OCI-LY3 (cell line): ENCODE results near the gene PPARGC1A.

ENCODE experiments used
- H2AFZ ChIP-seq: fragments of 200-600, 300-600 bp; shearing (Covaris generic); 2 replicates; pipeline ENCODE4 v1.6.0; 2014; ENCODE audit warnings: antibody characterized with exemption, low read depth, low read length
- H3K27ac ChIP-seq: fragments of 200-600, 300-600 bp; sonication (generic); 2 replicates; pipeline ENCODE4 v1.5.1; 2014; ENCODE audit warnings: mild to moderate bottlenecking, low read length, moderate library complexity, mixed read lengths
- H3K27me3 ChIP-seq: fragments of 200-600, 300-600 bp; sonication (generic); 2 replicates; pipeline ENCODE4 v1.6.1; 2014; ENCODE audit warnings: low read depth, low read length, mixed read lengths
- H3K36me3 ChIP-seq: fragments of 200-600, 300-600 bp; sonication (generic); replicated peaks from 2 replicates; pipeline ENCODE3; 2014; ENCODE audit warnings: low read depth, low read length, mixed read lengths
- H3K4me1 ChIP-seq: fragments of 300-600, 200-600 bp; sonication (generic); 2 replicates; pipeline ENCODE4 v1.6.1; 2014; ENCODE audit warnings: low read length, mixed read lengths
- H3K4me2 ChIP-seq: fragments of 200-600, 300-600 bp; sonication (generic); 2 replicates; pipeline ENCODE4 v1.6.1; 2014; ENCODE audit warnings: low read length, mixed read lengths
- H3K4me3 ChIP-seq: fragments of 300-600, 200-600 bp; sonication (generic); 2 replicates; pipeline ENCODE4 v1.5.1; 2014; ENCODE audit warnings: antibody characterized with exemption, mild to moderate bottlenecking, low read length, moderate library complexity
- H3K79me2 ChIP-seq: fragments of 300-600, 200-600 bp; shearing (Covaris generic); 2 replicates; pipeline ENCODE4 v1.6.1; 2014; ENCODE audit warnings: mild to moderate bottlenecking, low read length, mixed read lengths
- H3K9ac ChIP-seq: fragments of 300-600, 200-600 bp; shearing (Covaris generic); 2 replicates; pipeline ENCODE4 v1.6.0; 2014; ENCODE audit warnings: mild to moderate bottlenecking, low read length, moderate library complexity
- H3K9me3 ChIP-seq: fragments of 200-600, 300-600 bp; shearing (Covaris generic); 2 replicates; pipeline ENCODE4 v1.6.1; 2014; ENCODE audit warnings: low read length, mixed read lengths; ENCODE audit not compliant: insufficient read depth
- H4K20me1 ChIP-seq: fragments of 200-600, 300-600 bp; sonication (generic); 2 replicates; pipeline ENCODE4 v1.6.1; 2016; ENCODE audit warnings: low read length, mixed read lengths; ENCODE audit not compliant: insufficient read depth
- EZH2phosphoT487 ChIP-seq: fragments of 200-600 bp; shearing (Covaris generic); IDR thresholded peaks from 2 replicates; pipeline ENCODE4 v1.6.1; 2018; ENCODE audit warnings: antibody characterized with exemption, mixed run types, low read depth
- TF ChIP-seq, protein P1 (sequence below): fragments of 200-600, 300-600 bp; sonication (generic); IDR thresholded peaks from 2 replicates; pipeline ENCODE4 v1.5.1; 2014; ENCODE audit warnings: antibody characterized with exemption, low read length, low read depth

Gene PPARGC1A

DNA sequence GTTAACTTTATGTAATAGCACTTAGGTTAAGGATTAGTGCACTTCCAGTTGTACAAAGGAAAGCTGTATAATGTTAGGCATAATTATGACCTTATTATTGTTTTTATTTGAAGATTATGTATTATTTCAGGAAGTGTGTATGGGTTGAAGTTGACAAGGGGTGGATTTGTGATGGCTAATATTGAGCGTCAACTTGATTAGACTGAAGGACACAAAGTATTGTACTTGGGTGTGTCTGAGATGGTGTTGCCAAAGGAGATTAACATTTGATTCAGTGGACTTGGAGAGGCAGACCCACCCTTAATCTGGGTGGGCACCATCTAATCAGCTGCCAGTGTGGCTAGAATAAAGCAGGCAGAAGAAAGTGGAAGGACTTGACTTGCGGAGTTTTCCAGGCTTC, 127.3 kb downstream of the PPARGC1A start:
- no peak overlapping the region for H2AFZ ChIP-seq
- no peaks in the 10 kb centered on the region for H4K20me1 ChIP-seq
- no peaks in the 10 kb centered on the region for H3K9me3 ChIP-seq
- H3K4me2 ChIP-seq, result no peak overlapping the region
- no peaks in the 10 kb centered on the region for H3K79me2 ChIP-seq
- TF ChIP-seq, protein P1, sequence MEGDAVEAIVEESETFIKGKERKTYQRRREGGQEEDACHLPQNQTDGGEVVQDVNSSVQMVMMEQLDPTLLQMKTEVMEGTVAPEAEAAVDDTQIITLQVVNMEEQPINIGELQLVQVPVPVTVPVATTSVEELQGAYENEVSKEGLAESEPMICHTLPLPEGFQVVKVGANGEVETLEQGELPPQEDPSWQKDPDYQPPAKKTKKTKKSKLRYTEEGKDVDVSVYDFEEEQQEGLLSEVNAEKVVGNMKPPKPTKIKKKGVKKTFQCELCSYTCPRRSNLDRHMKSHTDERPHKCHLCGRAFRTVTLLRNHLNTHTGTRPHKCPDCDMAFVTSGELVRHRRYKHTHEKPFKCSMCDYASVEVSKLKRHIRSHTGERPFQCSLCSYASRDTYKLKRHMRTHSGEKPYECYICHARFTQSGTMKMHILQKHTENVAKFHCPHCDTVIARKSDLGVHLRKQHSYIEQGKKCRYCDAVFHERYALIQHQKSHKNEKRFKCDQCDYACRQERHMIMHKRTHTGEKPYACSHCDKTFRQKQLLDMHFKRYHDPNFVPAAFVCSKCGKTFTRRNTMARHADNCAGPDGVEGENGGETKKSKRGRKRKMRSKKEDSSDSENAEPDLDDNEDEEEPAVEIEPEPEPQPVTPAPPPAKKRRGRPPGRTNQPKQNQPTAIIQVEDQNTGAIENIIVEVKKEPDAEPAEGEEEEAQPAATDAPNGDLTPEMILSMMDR, result no peak
- no peak for TF ChIP-seq EZH2phosphoT487
- no peak overlapping the region for H3K27ac ChIP-seq
- no peaks in the 10 kb centered on the region for H3K36me3 ChIP-seq
- no peaks in the 10 kb centered on the region for H3K27me3 ChIP-seq
- H3K9ac ChIP-seq, result no peak overlapping the region
- H3K4me3 ChIP-seq, result no peak overlapping the region
- H3K4me1 ChIP-seq, result 0 out of 2 replicates have a peak, but pooled peaks cover under 1% of the 10 kb centered on the region

- no peak for TF ChIP-seq EZH2phosphoT487
- no peaks in the 10 kb centered on the region for H3K27me3 ChIP-seq
- no peak overlapping the region for H2AFZ ChIP-seq
- no peak overlapping the region for H3K4me3 ChIP-seq
- no peaks in the 10 kb centered on the region for H4K20me1 ChIP-seq
- H3K36me3 ChIP-seq, result no peaks in the 10 kb centered on the region
- no peaks in the 10 kb centered on the region for H3K9me3 ChIP-seq
- no peaks in the 10 kb centered on the region for H3K4me1 ChIP-seq
- no peak overlapping the region for H3K27ac ChIP-seq
- H3K9ac ChIP-seq, result no peak overlapping the region
- H3K79me2 ChIP-seq, result no peaks in the 10 kb centered on the region
- H3K4me2 ChIP-seq, result no peak overlapping the region
Observed at GRCh38 chr4:23759066-23759465, 130.8 kb downstream of the PPARGC1A start.

DNA sequence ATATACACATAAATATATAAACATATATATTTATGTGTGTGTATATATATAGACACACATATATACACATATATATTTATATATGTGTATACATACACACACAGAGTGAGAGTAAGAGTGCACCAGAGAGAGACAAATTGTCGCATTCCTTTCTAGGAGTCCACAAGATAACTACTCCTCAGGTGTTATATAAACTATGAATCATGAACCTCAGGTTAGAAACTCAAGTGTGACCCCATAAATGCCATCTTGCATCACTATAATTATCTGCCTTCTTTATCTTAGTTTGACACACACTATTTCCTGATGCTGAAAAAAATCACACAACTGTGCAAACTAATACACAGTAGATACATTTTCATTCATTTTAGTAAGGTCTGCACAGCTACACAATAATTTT, 135.2 kb downstream of the PPARGC1A start:
- Histone ChIP-seq H3K9ac (no peak overlapping the region), H4K20me1 (no peaks in the 10 kb centered on the region), H3K4me1 (peaks cover 6% of the 10 kb centered on the region), H3K27me3 (no peaks in the 10 kb centered on the region), H3K27ac (no peak overlapping the region), H3K36me3 (no peaks in the 10 kb centered on the region), H3K9me3 (no peaks in the 10 kb centered on the region), H3K4me3 (no peak overlapping the region), H2AFZ (no peak overlapping the region), H3K79me2 (no peaks in the 10 kb centered on the region), H3K4me2 (no peak overlapping the region)
- TF ChIP-seq, protein P1, result no peak
- TF ChIP-seq EZH2phosphoT487, result no peak

- H3K9ac ChIP-seq, result no peak overlapping the region
- H3K9me3 ChIP-seq, result no peaks in the 10 kb centered on the region
- no peaks in the 10 kb centered on the region for H3K79me2 ChIP-seq
- H3K27me3 ChIP-seq, result no peaks in the 10 kb centered on the region
- H3K4me1 ChIP-seq, result peaks cover 9% of the 10 kb centered on the region
- H3K4me2 ChIP-seq, result no peak overlapping the region
- no peaks in the 10 kb centered on the region for H4K20me1 ChIP-seq
- TF ChIP-seq, protein P1, result no peak
- no peak for TF ChIP-seq EZH2phosphoT487
- H3K27ac ChIP-seq, result no peak overlapping the region
- no peak overlapping the region for H3K4me3 ChIP-seq
- H2AFZ ChIP-seq, result no peak overlapping the region
- no peaks in the 10 kb centered on the region for H3K36me3 ChIP-seq
Observed at GRCh38 chr4:23750125-23750524, 139.7 kb downstream of the PPARGC1A start.
